ENCODE data around the gene MLXIP. TPM values are rescaled to one million over a fixed set of nuclear protein-coding genes. Genes with fewer than 3 reads are reported as not detected.

Gene MLXIP
- total and polyA plus RNA-seq, 9 of the 15 experiments (the other 6 are each of a cell fraction or from before 2014, with no cell fraction given) = 2.2 to 66.3 (median 18.1) TPM

- TF ChIP-seq ARNT (IDR thresholded peaks at IDR 0.05) (peak in 1 of 2 experiments; percentile 96; a peak in 2 of 4 replicates), TGIF2 (CRISPR knock-in tag; IDR thresholded peaks at IDR 0.05) (no peak), PYGO2 (tag; IDR thresholded peaks at IDR 0.05) (no peak), TARDBP (IDR thresholded peaks at IDR 0.05) (no peak), NFIC (IDR thresholded peaks at IDR 0.05) (peak; percentile 44; the same call in 1 of the 2 replicates), SMARCE1 (IDR thresholded peaks at IDR 0.05) (peak; percentile 83), E2F5 (CRISPR knock-in tag; IDR thresholded peaks at IDR 0.05) (no peak), STAT5B (CRISPR knock-in tag; IDR thresholded peaks at IDR 0.05) (no peak), ZNF354B (CRISPR knock-in tag; IDR thresholded peaks at IDR 0.05) (no peak), JUN (IDR thresholded peaks at IDR 0.05; ENCODE audit: borderline replicate concordance, low read depth, low read length) (no peak), JUN (CRISPR knock-in tag; IDR thresholded peaks at IDR 0.05; ENCODE audit: borderline replicate concordance) (no peak), ZNF609 (CRISPR knock-in tag; IDR thresholded peaks at IDR 0.05; ENCODE audit: borderline replicate concordance) (no peak), ZBTB1 (CRISPR knock-in tag; IDR thresholded peaks at IDR 0.05; ENCODE audit: borderline replicate concordance, low read depth) (no peak), TCF3 (CRISPR knock-in tag; IDR thresholded peaks at IDR 0.05) (peak; percentile 76), TRIM24 (IDR thresholded peaks at IDR 0.05) (no peak; a peak in 2 of 4 replicates), FOXJ3 (CRISPR knock-in tag; IDR thresholded peaks at IDR 0.05) (no peak), SMARCC2 (IDR thresholded peaks at IDR 0.05; ENCODE audit: low read depth) (peak; percentile 67; the same call in 1 of the 2 replicates), LEF1 (IDR thresholded peaks at IDR 0.05) (peak; percentile 64), ZC3H4 (CRISPR knock-in tag; IDR thresholded peaks at IDR 0.05; ENCODE audit: borderline replicate concordance) (no peak)
Observed at GRCh38 chr12:122082621-122083356, 4.2 kb downstream of the MLXIP start (continued).

Data from K562 (cell line).